HUES64 (cell line): Measurements from ENCODE around the gene ZMYND12. TPM values are rescaled to one million over a fixed set of nuclear protein-coding genes. Genes with fewer than 3 reads are reported as not detected.
A peak's percentile ranks its signal among the peaks of the same experiment; 100 is the strongest.
"Not testable (repeated sequence)": the region's sequence is repeated elsewhere in the genome, so short reads cannot be mapped to it uniquely, and the experiment has no call there.

Source experiments
- H3K27ac ChIP-seq: 2 replicates; pipeline ENCODE4 v1.7.0; 2013; ENCODE audit warnings: low read depth, low read length, inconsistent platforms
- H3K27me3 ChIP-seq: 2 replicates; pipeline ENCODE4 v1.6.1; 2013; ENCODE audit warnings: mild to moderate bottlenecking, low read length; ENCODE audit not compliant: insufficient read depth
- H3K36me3 ChIP-seq: 2 replicates; pipeline ENCODE4 v1.6.1; 2013; ENCODE audit warnings: mild to moderate bottlenecking, low read length; ENCODE audit not compliant: insufficient read depth
- H3K4me1 ChIP-seq: 2 replicates; pipeline ENCODE4 v1.6.1; 2013; ENCODE audit warnings: mild to moderate bottlenecking, low read length, moderate library complexity; ENCODE audit not compliant: insufficient read depth
- H3K4me3 ChIP-seq: 2 replicates; pipeline ENCODE4 v1.5.1; 2013; ENCODE audit warnings: mild to moderate bottlenecking, low read length, moderate library complexity
- H3K9ac ChIP-seq: 2 replicates; pipeline ENCODE4 v1.6.1; 2013; ENCODE audit warnings: mild to moderate bottlenecking, low read depth, low read length
- H3K9me3 ChIP-seq: 2 replicates; pipeline ENCODE4 v1.6.1; 2013; ENCODE audit warnings: low read depth, low read length; ENCODE audit not compliant: insufficient read depth
- WGBS: fragments of 150-250, 120-280 bp; methylation state at CpG from one replicate; pipeline ENCODE4 v1.1.7; 2013; ENCODE audit warnings: missing lambda C conversion rate; 5-methylcytosine and 5-hydroxymethylcytosine counted together
- polyA plus RNA-seq, 2 experiments: library from polyadenylated mRNA; stranded (reverse); fragments of 50-300 nt; gene quantifications; one replicate each; pipeline ENCODE4 v1.2.3, GENCODE V29; 2013

Gene ZMYND12
- 0.65 TPM for polyA plus RNA-seq (2013, experiment 1 of 2)
- polyA plus RNA-seq (2013, experiment 2 of 2): 0.57 TPM

GRCh38 chr1:42456010-42456753 lies at the start of gene ZMYND12, which contains the start of gene PPCS:
ZMYND12 (minus strand) TSS chr1:42456022; CDS start chr1:42455997, 25 bp downstream.
PPCS (plus strand) TSS chr1:42456543; CDS start chr1:42456566, 23 bp downstream.
- no peaks in the 10 kb centered on the region for H3K9me3 ChIP-seq

GRCh38 chr1:42504535-42505128 lies 48.8 kb upstream of the ZMYND12 start:
- H3K27ac ChIP-seq: no peak overlapping the region
- 100% methylated on average over 1 of the region's 2 CpGs for WGBS
- no peaks in the 10 kb centered on the region for H3K27me3 ChIP-seq
- no peak overlapping the region for H3K9ac ChIP-seq
- peaks cover 2% of the 10 kb centered on the region; the same call in 1 of the 2 replicates for H3K36me3 ChIP-seq
- no peaks in the 10 kb centered on the region for H3K4me1 ChIP-seq
- H3K4me3 ChIP-seq: no peak overlapping the region
- H3K9me3 ChIP-seq: peaks cover 76% of the 10 kb centered on the region

More at GRCh38 chr1:42456010-42456753, at the start of gene ZMYND12, which contains the start of gene PPCS:
- under 1% methylated on average over 66 of the region's 66 CpGs for WGBS
- H3K36me3 ChIP-seq: peaks cover 31% of the 10 kb centered on the region
- H3K4me1 ChIP-seq: peaks cover 7% of the 10 kb centered on the region; the same call in 1 of the 2 replicates
- H3K27me3 ChIP-seq: no peaks in the 10 kb centered on the region
- peak within 1 kb of the TSS; percentile 89 for H3K9ac ChIP-seq
- peak within 1 kb of the TSS; percentile 87 for H3K27ac ChIP-seq
- peak within 1 kb of the TSS; percentile 74 for H3K4me3 ChIP-seq

- not testable (repeated sequence) for H3K9ac ChIP-seq
- 94% methylated on average over 11 of the region's 11 CpGs for WGBS
Observed at GRCh38 chr1:42502031-42502430, 46.2 kb upstream of the ZMYND12 start.

GRCh38 chr1:42490237-42490636 lies 34.4 kb upstream of the ZMYND12 start:
- Histone ChIP-seq H3K27me3 (no peaks in the 10 kb centered on the region), H3K4me1 (no peaks in the 10 kb centered on the region), H3K9me3 (0 out of 2 replicates have a peak, but pooled peaks cover 3% of the 10 kb centered on the region), H3K9ac (no peak overlapping the region), H3K4me3 (no peak overlapping the region), H3K36me3 (no peaks in the 10 kb centered on the region), H3K27ac (no peak overlapping the region)
- 93% methylated on average over 2 of the region's 3 CpGs for WGBS

More at GRCh38 chr1:42502031-42502430, 46.2 kb upstream of the ZMYND12 start:
- H3K36me3 ChIP-seq, H3K4me3 ChIP-seq, H3K4me1 ChIP-seq, H3K27ac ChIP-seq, H3K27me3 ChIP-seq: not testable (repeated sequence)
- H3K9me3 ChIP-seq: peaks cover 61% of the 10 kb centered on the region

- Histone ChIP-seq H3K9ac (no peak overlapping the region), H3K27me3 (no peaks in the 10 kb centered on the region), H3K4me1 (no peaks in the 10 kb centered on the region), H3K27ac (no peak overlapping the region), H3K36me3 (no peaks in the 10 kb centered on the region), H3K4me3 (no peak overlapping the region), H3K9me3 (no peaks in the 10 kb centered on the region)
- WGBS: 92% methylated on average over 2 of the region's 2 CpGs
Observed at GRCh38 chr1:42484382-42484781, 28.6 kb upstream of the ZMYND12 start.

GRCh38 chr1:42482635-42483153 lies 26.9 kb upstream of the ZMYND12 start:
- Histone ChIP-seq H3K9me3 (no peaks in the 10 kb centered on the region), H3K27me3 (no peaks in the 10 kb centered on the region), H3K4me1 (no peaks in the 10 kb centered on the region), H3K4me3 (no peak overlapping the region), H3K9ac (no peak overlapping the region), H3K36me3 (no peaks in the 10 kb centered on the region), H3K27ac (no peak overlapping the region)
- 90% methylated on average over 2 of the region's 2 CpGs for WGBS

- no peaks in the 10 kb centered on the region for H3K27me3 ChIP-seq
- H3K4me1 ChIP-seq: no peaks in the 10 kb centered on the region
- H3K9me3 ChIP-seq: no peaks in the 10 kb centered on the region
- no peaks in the 10 kb centered on the region for H3K36me3 ChIP-seq
- H3K27ac ChIP-seq: no peak overlapping the region
- H3K9ac ChIP-seq: no peak overlapping the region
- H3K4me3 ChIP-seq: no peak overlapping the region
- WGBS: 100% methylated on average over 1 of the region's 1 CpG
Observed at GRCh38 chr1:42480921-42481320, 25.1 kb upstream of the ZMYND12 start.

GRCh38 chr1:42479621-42480020 lies 23.8 kb upstream of the ZMYND12 start:
- H3K27me3 ChIP-seq: no peaks in the 10 kb centered on the region
- H3K4me3 ChIP-seq: no peak overlapping the region
- 67% methylated on average over 4 of the region's 4 CpGs for WGBS
- no peak overlapping the region for H3K27ac ChIP-seq
- H3K36me3 ChIP-seq: no peaks in the 10 kb centered on the region
- no peak overlapping the region for H3K9ac ChIP-seq
- H3K4me1 ChIP-seq: no peaks in the 10 kb centered on the region
- H3K9me3 ChIP-seq: no peaks in the 10 kb centered on the region

- H3K36me3 ChIP-seq: no peaks in the 10 kb centered on the region
- H3K27ac ChIP-seq: no peak overlapping the region
- H3K4me1 ChIP-seq: no peaks in the 10 kb centered on the region
- 87% methylated on average over 3 of the region's 3 CpGs for WGBS
- no peak overlapping the region for H3K4me3 ChIP-seq
- H3K9me3 ChIP-seq: no peaks in the 10 kb centered on the region
- no peaks in the 10 kb centered on the region for H3K27me3 ChIP-seq
- no peak overlapping the region for H3K9ac ChIP-seq
Observed at GRCh38 chr1:42477775-42478174, 22.0 kb upstream of the ZMYND12 start.

GRCh38 chr1:42477354-42477753 lies 21.5 kb upstream of the ZMYND12 start:
- H3K27ac ChIP-seq, H3K9ac ChIP-seq, H3K4me1 ChIP-seq, H3K27me3 ChIP-seq, H3K4me3 ChIP-seq, H3K9me3 ChIP-seq, H3K36me3 ChIP-seq: not testable (repeated sequence)
- 90% methylated on average over 4 of the region's 4 CpGs for WGBS

- H3K27ac ChIP-seq: no peak overlapping the region
- no peaks in the 10 kb centered on the region for H3K9me3 ChIP-seq
- no peaks in the 10 kb centered on the region for H3K36me3 ChIP-seq
- no peaks in the 10 kb centered on the region for H3K27me3 ChIP-seq
- H3K4me1 ChIP-seq: no peaks in the 10 kb centered on the region
- no peak overlapping the region for H3K4me3 ChIP-seq
- 83% methylated on average over 1 of the region's 4 CpGs for WGBS
- no peak overlapping the region for H3K9ac ChIP-seq
Observed at GRCh38 chr1:42476605-42477004, 20.8 kb upstream of the ZMYND12 start.
